ENCODE data around the gene ROPN1. TPM values are rescaled to one million over a fixed set of nuclear protein-coding genes. Genes with fewer than 3 reads are reported as not detected.
A peak's percentile ranks its signal among the peaks of the same experiment; 100 is the strongest.

Gene ROPN1
- total and polyA plus RNA-seq, 2 of the 13 experiments (the other 11 are each of a cell fraction or from before 2014, with no cell fraction given): not detected

DNA sequence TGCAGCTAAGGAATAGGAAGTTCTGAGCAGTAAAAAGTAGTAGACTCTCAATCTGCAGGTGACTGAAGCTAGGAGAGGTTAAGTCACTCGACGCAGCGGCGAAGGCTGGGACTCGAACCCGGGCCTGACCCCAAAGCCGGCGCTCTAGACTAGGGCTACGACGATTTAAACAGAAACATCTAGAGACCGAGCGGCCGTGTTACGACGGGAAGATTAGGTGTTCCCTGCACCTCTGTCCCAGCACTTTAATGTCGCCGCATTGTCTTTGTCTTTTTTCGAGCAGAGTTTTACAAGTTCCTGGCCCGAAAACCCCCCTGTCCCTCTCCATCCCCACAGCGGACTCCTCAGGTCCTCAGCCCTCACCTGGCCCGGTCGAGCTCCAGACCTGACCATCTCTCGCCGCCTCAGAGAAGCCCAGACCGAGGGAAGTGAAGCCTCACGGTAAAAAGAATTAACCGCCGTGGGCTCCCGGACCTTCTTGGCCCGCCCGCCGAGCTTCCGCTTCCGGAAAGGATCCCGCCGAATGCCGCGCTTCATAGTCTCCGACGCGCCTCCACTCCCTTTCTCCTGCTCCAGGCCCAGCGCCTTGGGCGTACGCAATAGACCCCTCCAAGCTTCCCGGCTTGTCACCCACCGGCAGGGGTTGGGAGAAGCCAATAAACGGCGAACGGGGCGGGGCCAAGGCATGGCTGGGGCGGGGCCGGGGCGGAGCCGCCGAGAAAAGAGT, 31.0 kb downstream of the ROPN1 start, which contains the start of gene CCDC14 (continued):
- peak; percentile 97 for TF ChIP-seq HNRNPLL (IDR thresholded peaks at IDR 0.05; ENCODE audit: low read depth, low read length, poor library complexity, severe bottlenecking)
- TF ChIP-seq GABPA (IDR thresholded peaks at IDR 0.05; ENCODE audit: low read depth, low read length): peak; percentile 82
- TF ChIP-seq GABPA (CRISPR knock-in tag; IDR thresholded peaks at IDR 0.05; ENCODE audit: low read depth): peak; percentile 95
- TF ChIP-seq GATAD2A (CRISPR knock-in tag; IDR thresholded peaks at IDR 0.05): peak; percentile 40; the same call in 1 of the 2 replicates
- TF ChIP-seq, protein P1, sequence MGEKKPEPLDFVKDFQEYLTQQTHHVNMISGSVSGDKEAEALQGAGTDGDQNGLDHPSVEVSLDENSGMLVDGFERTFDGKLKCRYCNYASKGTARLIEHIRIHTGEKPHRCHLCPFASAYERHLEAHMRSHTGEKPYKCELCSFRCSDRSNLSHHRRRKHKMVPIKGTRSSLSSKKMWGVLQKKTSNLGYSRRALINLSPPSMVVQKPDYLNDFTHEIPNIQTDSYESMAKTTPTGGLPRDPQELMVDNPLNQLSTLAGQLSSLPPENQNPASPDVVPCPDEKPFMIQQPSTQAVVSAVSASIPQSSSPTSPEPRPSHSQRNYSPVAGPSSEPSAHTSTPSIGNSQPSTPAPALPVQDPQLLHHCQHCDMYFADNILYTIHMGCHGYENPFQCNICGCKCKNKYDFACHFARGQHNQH (CRISPR knock-in tag; IDR thresholded peaks at IDR 0.05): peak; percentile 44; the same call in 1 of the 2 replicates
- TF ChIP-seq MAZ (IDR thresholded peaks at IDR 0.05; ENCODE audit: borderline replicate concordance, low read depth, low read length): no peak
- no peak for TF ChIP-seq MAZ (CRISPR knock-in tag; IDR thresholded peaks at IDR 0.05; ENCODE audit: low read depth)
- TF ChIP-seq, protein P2, sequence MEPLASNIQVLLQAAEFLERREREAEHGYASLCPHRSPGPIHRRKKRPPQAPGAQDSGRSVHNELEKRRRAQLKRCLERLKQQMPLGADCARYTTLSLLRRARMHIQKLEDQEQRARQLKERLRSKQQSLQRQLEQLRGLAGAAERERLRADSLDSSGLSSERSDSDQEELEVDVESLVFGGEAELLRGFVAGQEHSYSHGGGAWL (CRISPR knock-in tag; IDR thresholded peaks at IDR 0.05): peak; percentile 49; the same call in 1 of the 2 replicates
- TF ChIP-seq ZEB1 (IDR thresholded peaks at IDR 0.05; ENCODE audit: insufficient replicate concordance, low read depth): no peak
- peak; percentile 73 to 75 for TF ChIP-seq POLR2A (IDR thresholded peaks at IDR 0.05; ENCODE audit: insufficient read depth in 1 of 2, low read depth in 2 of 2, low read length in 2 of 2)
- no peak; the same call in 1 of the 2 replicates for TF ChIP-seq MIER3 (CRISPR knock-in tag; IDR thresholded peaks at IDR 0.05; ENCODE audit: borderline replicate concordance)
- TF ChIP-seq YY1 (IDR thresholded peaks at IDR 0.05; ENCODE audit: insufficient read depth, insufficient replicate concordance, low read depth, low read length): peak; percentile 42
- peak; percentile 49; the same call in 1 of the 2 replicates for TF ChIP-seq ZNF768 (CRISPR knock-in tag; IDR thresholded peaks at IDR 0.05)
- peak; percentile 63; the same call in 1 of the 2 replicates for TF ChIP-seq KLF12 (CRISPR knock-in tag; IDR thresholded peaks at IDR 0.05; ENCODE audit: borderline replicate concordance)
- TF ChIP-seq ZNF644 (CRISPR knock-in tag; IDR thresholded peaks at IDR 0.05; ENCODE audit: low read depth): 0 out of 2 replicates have a peak, but pooled peaks have one; percentile 35
- TF ChIP-seq, protein P3, sequence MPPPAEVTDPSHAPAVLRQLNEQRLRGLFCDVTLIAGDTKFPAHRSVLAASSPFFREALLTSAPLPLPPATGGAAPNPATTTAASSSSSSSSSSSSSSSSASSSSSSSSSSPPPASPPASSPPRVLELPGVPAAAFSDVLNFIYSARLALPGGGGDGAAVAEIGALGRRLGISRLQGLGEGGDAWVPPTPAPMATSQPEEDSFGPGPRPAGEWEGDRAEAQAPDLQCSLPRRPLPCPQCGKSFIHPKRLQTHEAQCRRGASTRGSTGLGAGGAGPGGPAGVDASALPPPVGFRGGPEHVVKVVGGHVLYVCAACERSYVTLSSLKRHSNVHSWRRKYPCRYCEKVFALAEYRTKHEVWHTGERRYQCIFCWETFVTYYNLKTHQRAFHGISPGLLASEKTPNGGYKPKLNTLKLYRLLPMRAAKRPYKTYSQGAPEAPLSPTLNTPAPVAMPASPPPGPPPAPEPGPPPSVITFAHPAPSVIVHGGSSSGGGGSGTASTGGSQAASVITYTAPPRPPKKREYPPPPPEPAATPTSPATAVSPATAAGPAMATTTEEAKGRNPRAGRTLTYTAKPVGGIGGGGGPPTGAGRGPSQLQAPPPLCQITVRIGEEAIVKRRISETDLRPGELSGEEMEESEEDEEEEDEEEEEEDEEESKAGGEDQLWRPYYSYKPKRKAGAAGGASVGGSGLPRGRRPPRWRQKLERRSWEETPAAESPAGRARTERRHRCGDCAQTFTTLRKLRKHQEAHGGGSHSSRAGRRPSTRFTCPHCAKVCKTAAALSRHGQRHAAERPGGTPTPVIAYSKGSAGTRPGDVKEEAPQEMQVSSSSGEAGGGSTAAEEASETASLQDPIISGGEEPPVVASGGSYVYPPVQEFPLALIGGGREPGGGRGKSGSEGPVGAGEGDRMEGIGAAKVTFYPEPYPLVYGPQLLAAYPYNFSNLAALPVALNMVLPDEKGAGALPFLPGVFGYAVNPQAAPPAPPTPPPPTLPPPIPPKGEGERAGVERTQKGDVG (CRISPR knock-in tag; IDR thresholded peaks at IDR 0.05; ENCODE audit: borderline replicate concordance): peak; percentile 39; the same call in 1 of the 2 replicates
- peak; percentile 55; the same call in 1 of the 2 replicates for TF ChIP-seq NKX3-1 (CRISPR knock-in tag; IDR thresholded peaks at IDR 0.05)
- no peak for TF ChIP-seq NFRKB (IDR thresholded peaks at IDR 0.05)
- TF ChIP-seq SRY (CRISPR knock-in tag; IDR thresholded peaks at IDR 0.05): 0 out of 2 replicates have a peak, but pooled peaks have one; percentile 44
- peak; percentile 32; the same call in 1 of the 2 replicates for TF ChIP-seq PITX1 (CRISPR knock-in tag; IDR thresholded peaks at IDR 0.05)
- peak; percentile 91 for TF ChIP-seq ZNF605 (CRISPR knock-in tag; IDR thresholded peaks at IDR 0.05)
- TF ChIP-seq, protein P4, sequence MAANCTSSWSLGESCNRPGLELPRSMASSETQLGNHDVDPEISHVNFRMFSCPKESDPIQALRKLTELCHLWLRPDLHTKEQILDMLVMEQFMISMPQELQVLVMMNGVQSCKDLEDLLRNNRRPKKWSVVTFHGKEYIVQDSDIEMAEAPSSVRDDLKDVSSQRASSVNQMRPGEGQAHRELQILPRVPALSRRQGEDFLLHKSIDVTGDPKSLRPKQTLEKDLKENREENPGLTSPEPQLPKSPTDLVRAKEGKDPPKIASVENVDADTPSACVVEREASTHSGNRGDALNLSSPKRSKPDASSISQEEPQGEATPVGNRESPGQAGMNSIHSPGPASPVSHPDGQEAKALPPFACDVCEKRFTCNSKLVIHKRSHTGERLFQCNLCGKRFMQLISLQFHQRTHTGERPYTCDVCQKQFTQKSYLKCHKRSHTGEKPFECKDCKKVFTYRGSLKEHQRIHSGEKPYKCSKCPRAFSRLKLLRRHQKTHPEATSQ (CRISPR knock-in tag; IDR thresholded peaks at IDR 0.05; ENCODE audit: borderline replicate concordance): peak; percentile 50; the same call in 1 of the 2 replicates
- TF ChIP-seq YEATS4 (CRISPR knock-in tag; IDR thresholded peaks at IDR 0.05; ENCODE audit: borderline replicate concordance): peak; percentile 83
- no peak for TF ChIP-seq HIVEP1 (CRISPR knock-in tag; IDR thresholded peaks at IDR 0.05)
- peak; percentile 57; the same call in 1 of the 2 replicates for TF ChIP-seq ZNF232 (CRISPR knock-in tag; IDR thresholded peaks at IDR 0.05; ENCODE audit: borderline replicate concordance)

Measured in HepG2 (cell line).